ENCODE results near the gene GALNT2. TPM values are rescaled to one million over a fixed set of nuclear protein-coding genes. Genes with fewer than 3 reads are reported as not detected.

Gene GALNT2
- total RNA-seq, 1 donor from 2014 or later, result 62.8 TPM

GRCh38 chr1:230156068-230156467, 89.0 kb downstream of the GALNT2 start:
- FAIRE-seq, result no peak
- DNase-seq (ENCODE audit: low spot score in 2 of 2), result no peak

DNA sequence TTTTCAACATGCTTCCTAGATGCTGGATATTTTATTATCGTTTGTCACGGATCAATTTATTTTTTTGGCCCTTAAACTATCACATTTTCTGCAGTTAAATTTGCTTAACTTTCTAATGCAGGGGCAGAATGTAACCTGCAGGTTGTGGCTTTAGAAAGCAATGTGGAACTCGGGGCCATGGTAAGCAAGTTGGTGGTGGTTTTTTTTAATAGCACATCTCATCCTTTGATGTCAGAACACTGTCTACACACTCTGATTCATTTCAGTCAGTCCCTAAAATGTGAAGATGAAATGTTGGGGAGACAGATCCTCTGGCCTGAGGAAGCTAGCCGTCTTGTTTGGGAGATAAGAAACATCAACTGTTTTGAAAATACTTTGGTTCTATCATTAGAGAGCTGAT, 89.5 kb downstream of the GALNT2 start:
- no peak for DNase-seq (ENCODE audit: low spot score in 2 of 2)
- FAIRE-seq, result no peak

DNA sequence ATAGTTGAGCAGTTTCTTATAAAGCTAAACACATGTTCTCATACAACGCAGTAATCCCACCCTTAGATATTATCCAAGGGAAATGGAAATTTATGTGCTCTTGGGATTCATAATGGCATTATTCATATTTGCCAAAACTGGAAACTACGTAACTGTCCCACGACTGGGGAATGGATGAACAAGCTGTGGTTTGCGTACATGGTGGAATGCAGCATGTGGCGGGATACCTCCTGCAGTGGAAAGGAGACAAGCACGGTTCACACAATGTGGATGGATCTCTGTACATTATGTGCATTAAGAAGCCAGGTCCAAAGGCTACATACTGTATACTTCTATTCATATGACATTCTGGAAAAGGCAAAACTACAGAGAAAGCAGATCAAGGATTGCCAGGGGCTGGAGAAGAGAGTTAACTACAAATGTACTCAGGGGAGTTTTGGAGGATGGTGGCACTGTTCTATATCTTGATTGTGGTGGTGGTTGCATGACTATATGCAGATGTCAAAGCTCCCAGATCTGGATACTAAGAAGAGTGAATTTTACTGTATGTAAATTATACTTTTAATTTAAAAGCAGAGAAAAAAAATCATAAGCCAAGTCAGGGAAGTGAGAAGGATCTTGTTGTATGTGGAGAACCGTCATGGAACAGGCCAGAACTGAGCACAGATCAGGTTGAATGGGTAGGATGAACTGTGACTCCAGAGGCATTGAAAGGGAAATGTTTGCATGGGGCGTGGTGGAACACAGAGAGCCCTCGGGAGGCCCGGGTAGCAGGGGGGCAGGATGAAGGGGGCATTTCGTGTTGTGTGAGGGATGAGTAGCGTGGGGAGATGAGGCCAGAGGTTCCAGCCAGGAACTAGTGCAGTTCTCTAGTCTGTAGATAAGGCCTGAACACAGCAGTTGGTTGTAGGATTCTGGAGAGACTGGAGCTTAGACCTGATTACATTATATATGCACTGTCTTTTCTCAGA, 90.7 kb downstream of the GALNT2 start:
- no peak for DNase-seq (ENCODE audit: low spot score in 2 of 2)
- FAIRE-seq, result no peak

- no peak for FAIRE-seq
These were observed 91.6 kb downstream of the GALNT2 start for GRCh38 chr1:230158415-230159291.

DNA sequence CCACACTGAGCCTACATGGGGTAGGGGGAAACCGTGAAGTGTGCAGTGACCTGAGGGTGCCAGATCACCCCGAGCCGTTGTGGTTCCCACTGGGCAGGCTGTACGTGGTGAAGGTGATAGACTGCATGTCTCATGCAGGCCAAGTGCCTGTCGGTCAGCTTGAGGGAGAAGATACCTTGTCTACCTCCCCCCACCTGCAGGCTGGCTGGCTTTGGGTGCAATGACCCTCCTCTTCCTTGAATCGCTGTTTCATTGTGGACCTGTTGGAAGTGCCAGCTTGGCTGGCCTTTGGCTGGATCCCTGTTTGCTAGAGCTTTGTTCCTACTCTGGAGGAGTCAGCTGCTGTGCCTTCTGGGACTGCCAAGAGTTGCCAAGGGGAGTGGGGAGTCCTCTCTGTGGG, 92.5 kb downstream of the GALNT2 start:
- no peak for FAIRE-seq

More at GRCh38 chr1:230158415-230159291, 91.6 kb downstream of the GALNT2 start:
- no peak for DNase-seq (ENCODE audit: low spot score in 2 of 2)

GRCh38 chr1:230160957-230161771, 94.1 kb downstream of the GALNT2 start:
- FAIRE-seq (no peak), DNase-seq (ENCODE audit: low spot score in 2 of 2) (no peak)

More for the DNA sequence above, 92.5 kb downstream of the GALNT2 start:
- DNase-seq (ENCODE audit: low spot score in 2 of 2), result no peak

- no peak for FAIRE-seq
These were observed 96.2 kb downstream of the GALNT2 start for GRCh38 chr1:230163205-230163604.

DNA sequence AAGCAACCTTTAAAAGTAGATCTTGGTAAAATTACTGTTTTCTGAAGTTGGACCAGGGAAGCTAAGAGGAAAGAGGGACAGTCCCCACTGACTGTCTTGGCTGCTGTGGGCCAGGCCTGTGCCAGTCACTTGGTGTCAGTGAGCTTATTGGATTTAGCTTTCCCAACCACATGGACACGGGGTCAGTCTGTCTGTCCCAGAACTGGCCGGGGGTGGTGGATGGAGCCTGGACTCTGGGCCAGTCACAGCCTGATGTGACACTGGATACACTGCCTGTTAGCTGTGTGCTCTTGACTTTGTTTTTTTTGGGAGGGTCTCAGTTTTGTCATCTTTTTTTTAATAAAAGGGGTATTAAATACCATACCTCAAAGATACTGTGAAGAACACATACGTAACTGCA, 96.7 kb downstream of the GALNT2 start:
- FAIRE-seq, result no peak

More at GRCh38 chr1:230163205-230163604, 96.2 kb downstream of the GALNT2 start:
- no peak for DNase-seq (ENCODE audit: low spot score in 2 of 2)

DNA sequence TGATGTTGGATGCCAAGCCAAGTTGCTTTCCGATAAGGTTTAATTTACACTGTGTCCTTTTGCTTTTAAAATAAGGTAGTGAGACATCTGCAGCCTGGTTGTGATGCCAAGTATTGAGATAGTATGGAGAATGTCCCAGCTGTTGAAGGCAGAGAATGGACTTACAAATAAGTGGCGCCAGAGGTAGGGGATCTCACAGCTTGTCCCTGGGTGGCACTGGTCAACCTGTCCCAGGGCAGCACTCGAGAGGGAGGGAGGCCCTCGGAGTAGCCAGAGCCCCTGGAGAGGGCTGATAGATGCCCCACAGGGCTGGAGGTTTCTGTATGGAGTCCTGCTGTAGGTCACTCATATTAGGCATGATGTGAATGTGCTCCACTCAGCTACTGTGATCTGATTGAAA, 98.5 kb downstream of the GALNT2 start:
- no peak for FAIRE-seq

More for the DNA sequence above, 96.7 kb downstream of the GALNT2 start:
- no peak for DNase-seq (ENCODE audit: low spot score in 2 of 2)

DNA sequence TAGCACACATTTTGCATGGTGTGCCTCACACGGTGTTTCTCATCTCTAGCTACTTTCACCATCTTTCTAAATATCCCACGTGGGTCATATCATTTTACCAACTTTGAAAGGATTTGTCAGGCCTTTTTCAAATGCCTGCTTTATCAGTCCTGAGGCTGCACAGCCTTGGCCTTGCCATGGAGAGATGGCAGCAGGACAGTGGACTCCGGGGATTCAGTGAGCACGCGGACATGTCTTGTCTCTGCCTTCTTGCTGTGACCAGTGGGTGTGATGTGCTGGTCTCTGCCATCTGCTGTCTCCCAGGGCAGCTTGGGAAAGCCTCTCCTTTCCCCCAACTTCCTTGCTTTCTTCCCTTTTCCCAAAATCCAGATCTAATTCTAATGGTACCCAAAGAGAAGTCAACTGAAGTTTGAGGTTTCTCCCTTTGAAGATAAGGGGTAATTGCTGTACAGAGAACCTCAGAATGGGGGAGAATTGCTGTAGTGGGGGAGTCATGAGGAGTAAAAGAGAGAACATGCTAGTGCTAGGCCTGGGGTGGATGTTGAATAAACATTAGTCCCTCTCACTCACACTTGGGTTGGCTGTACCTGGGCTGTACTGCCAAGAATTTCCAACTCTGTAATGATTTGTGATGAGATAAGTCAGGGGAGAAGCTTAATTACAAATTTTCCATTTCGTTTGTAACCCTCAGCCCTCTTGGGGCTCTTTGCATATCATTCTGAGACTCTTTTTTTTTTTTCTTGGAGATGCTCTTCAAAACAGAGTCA, 99.5 kb downstream of the GALNT2 start:
- FAIRE-seq (no peak), DNase-seq (ENCODE audit: low spot score in 2 of 2) (no peak)

More for the DNA sequence above, 98.5 kb downstream of the GALNT2 start:
- no peak for DNase-seq (ENCODE audit: low spot score in 2 of 2)

GRCh38 chr1:230167419-230167852, 100.4 kb downstream of the GALNT2 start:
- FAIRE-seq (no peak), DNase-seq (ENCODE audit: low spot score in 2 of 2) (no peak)

- FAIRE-seq, result no peak
These were observed 102.6 kb downstream of the GALNT2 start for GRCh38 chr1:230169454-230170152.

DNA sequence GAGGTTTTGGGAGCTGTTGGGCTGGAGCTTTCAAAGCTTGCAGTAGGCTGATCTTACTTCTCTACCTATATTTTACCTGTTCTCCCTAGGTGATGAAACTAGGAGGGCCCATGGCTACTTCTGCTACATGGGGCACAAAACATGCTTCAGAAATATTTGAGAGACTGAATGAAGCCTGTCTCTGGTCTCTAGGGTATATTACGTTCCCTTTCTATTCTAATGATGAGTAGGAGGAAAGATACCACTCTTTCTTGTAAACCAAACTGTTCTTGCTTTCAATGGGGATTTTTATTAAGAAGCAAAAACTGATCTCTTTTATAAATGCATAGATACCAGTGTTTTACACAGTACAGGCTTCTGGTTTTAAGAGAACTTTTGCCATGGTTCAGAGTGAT, 103.1 kb downstream of the GALNT2 start:
- DNase-seq (ENCODE audit: low spot score in 2 of 2), result no peak
- no peak for FAIRE-seq

More at GRCh38 chr1:230169454-230170152, 102.6 kb downstream of the GALNT2 start:
- DNase-seq (ENCODE audit: low spot score in 2 of 2), result no peak

- DNase-seq (ENCODE audit: low spot score in 2 of 2), result no peak
- no peak for FAIRE-seq
These were observed 103.6 kb downstream of the GALNT2 start for GRCh38 chr1:230170622-230171021.

- DNase-seq (ENCODE audit: low spot score in 2 of 2), result no peak
- FAIRE-seq, result no peak
These were observed 104.4 kb downstream of the GALNT2 start for GRCh38 chr1:230171356-230172015.

DNA sequence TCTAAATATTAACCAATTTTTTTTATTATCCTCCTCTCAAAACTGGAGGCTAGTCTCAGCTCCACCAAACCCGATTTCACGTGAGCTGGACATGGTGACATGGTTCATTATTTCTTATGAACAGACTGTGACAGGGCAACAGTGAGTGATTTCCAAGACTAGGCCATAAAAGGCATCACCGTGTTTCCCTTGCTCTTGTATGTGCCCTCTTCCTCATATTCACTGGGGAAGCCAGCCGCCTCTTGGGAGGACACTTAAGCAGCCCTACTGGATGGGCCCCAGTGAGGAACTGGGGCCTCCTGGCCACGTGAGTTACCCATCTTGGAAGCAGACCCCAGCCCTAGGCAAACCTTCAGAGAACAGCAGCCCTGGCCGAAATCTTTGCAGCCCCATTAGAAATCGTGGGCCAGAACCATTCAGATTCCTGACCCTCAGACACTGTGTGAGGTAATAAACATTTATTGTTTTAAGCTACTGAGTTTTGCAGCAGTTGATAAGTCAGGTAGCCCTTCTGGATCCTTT, 105.0 kb downstream of the GALNT2 start:
- no peak for DNase-seq (ENCODE audit: low spot score in 2 of 2)
- FAIRE-seq, result no peak

- no peak for FAIRE-seq
- no peak for DNase-seq (ENCODE audit: low spot score in 2 of 2)
These were observed 106.3 kb downstream of the GALNT2 start for GRCh38 chr1:230173187-230173975.
